ENCODE measurements around the gene DNAJB11.

GRCh38 chr3:186588632-186589031 is 18.1 kb downstream of the DNAJB11 start:
- TF ChIP-seq POLR2A (IDR thresholded peaks at IDR 0.05) = no peak
- TF ChIP-seq CTCF (IDR thresholded peaks at IDR 0.05) = no peak
